Measurements from ENCODE around the gene CLEC9A. TPM values are rescaled to one million over a fixed set of nuclear protein-coding genes. Genes with fewer than 3 reads are reported as not detected.

The CLEC9A gene
- not detected in 2 replicates for total RNA-seq

DNA sequence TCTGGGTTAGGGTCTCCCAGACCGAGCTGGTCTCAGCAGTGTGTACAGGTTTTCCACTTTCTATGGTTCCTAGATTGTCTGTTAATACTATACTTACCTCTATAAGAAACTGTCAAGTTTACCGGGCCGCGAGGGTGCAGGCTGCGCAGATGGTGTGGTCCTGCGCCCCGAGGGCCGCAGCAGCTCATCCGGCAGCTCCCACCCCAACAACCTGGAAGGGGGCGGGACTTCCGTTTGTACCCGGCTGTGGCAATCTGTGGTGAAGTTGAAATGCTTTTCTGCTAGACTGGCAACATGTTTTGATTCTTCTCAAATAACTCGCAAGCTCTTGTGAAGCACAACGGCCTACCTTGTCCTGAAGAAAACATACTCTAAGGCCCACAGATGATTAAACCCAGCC lies at the start of gene CLEC9A:
Gene CLEC9A (plus strand): TSS at position 237 of the 400 bp plus-strand sequence. CDS start 22,006 bp downstream, outside the sequence.

DNA sequence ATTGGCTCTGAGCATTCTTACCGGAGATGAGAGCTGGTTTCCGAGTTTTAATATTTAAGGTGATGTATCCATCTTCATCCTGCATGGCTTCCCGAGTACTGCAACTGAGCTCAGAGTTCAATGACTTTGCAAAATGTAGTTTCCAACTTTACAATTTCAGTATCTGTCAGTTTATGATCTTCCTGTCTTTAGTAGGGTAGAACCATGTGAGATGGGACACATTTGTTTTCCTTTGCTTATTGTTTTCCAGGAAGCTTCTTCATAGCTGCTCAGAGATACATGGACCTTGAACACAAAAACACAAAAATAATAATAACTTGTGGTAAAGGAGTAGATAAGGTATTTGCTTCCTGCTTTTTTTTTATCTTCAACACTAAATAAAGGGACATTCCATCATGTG lies 31.5 kb upstream of the CLEC9A start, which contains the start of gene CLEC1B:
Gene CLEC1B (minus strand): TSS at position 106 of the 400 bp plus-strand sequence. CDS start 21 bp downstream, at position 85.

DNA sequence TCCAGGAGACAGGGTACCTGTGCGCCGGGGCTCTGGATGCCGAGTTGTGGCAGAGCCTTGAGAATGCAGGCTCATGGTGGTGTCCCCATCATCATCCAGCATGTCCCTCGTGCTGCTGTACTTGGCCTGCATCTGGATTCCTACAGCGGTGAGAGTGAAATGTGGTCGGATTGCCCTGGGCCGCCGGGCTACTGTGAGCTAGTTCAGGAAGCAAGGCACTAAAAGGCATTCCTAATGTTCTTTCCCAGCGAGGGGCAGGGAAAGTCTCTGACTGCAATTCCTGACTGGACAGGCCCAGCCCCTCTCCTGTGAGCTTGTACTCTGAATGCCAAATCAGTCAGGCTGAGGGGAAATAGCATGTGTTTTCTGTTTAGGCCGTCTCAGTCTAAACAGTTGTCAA lies 68.3 kb downstream of the CLEC9A start, which contains the start of gene CLEC1A:
Gene CLEC1A (minus strand): TSS at position 195 of the 400 bp plus-strand sequence. CDS start 63 bp downstream, at position 132.

Other genes starting within 250 kb of the CLEC9A start
- gene KLRF1, start 203.2 kb upstream of the CLEC9A start, total RNA-seq = 3.0 TPM in 1 of 2 replicates, not detected in the other
- gene CLEC2B, start 161.3 kb upstream of the CLEC9A start, total RNA-seq = 4.0 and 11.4 TPM in 2 replicates
- gene KLRF2, start 149.2 kb upstream of the CLEC9A start, total RNA-seq = not detected in 2 replicates
- gene CLEC2A, start 98.3 kb upstream of the CLEC9A start, total RNA-seq = not detected in 2 replicates
- gene CLEC12A, start 59.3 kb upstream of the CLEC9A start, total RNA-seq = not detected in 2 replicates
- not detected in 2 replicates for gene CLEC1B, start 31.6 kb upstream of the CLEC9A start, total RNA-seq
- gene CLEC12B, start 20.1 kb upstream of the CLEC9A start, total RNA-seq = not detected in 2 replicates
- gene CLEC1A, start 68.3 kb downstream of the CLEC9A start, total RNA-seq = 0.09 and 0.23 TPM in 2 replicates
- gene CLEC7A, start 99.5 kb downstream of the CLEC9A start, total RNA-seq = not detected in 2 replicates
- 3.2 and 5.1 TPM in 2 replicates for gene OLR1, start 141.4 kb downstream of the CLEC9A start, total RNA-seq
- 0.17 and 0.82 TPM in 2 replicates for gene TMEM52B, start 148.3 kb downstream of the CLEC9A start, total RNA-seq
- gene GABARAPL1, start 182.2 kb downstream of the CLEC9A start, total RNA-seq = 45.0 and 48.0 TPM in 2 replicates